ENCODE results near the gene SLC18A2. TPM values are rescaled to one million over a fixed set of nuclear protein-coding genes. Genes with fewer than 3 reads are reported as not detected.

The SLC18A2 gene
- total and polyA plus RNA-seq, 10 of the 15 experiments (the other 5 are each of a cell fraction or from before 2014, with no cell fraction given), result 0.06 to 1.1 (median 0.25) TPM; not detected in 5

GRCh38 chr10:117275121-117275520, 34.2 kb downstream of the SLC18A2 start:
- 100% methylated on average over 3 of the region's 3 CpGs for WGBS (ENCODE audit: insufficient coverage, insufficient replicate concordance, low lambda C conversion rate, missing lambda C conversion rate)
- no peaks in the 10 kb centered on the region for H4K20me1 ChIP-seq (ENCODE audit: control insufficient read depth, insufficient read depth)
- H3K4me1 ChIP-seq (ENCODE audit: control insufficient read depth, insufficient read depth, low read length), result no peaks in the 10 kb centered on the region
- POLR2A ChIA-PET, result no interaction called here
- no peak overlapping the region for H3K9ac ChIP-seq (ENCODE audit: control insufficient read depth, insufficient read depth, low read length)
- CTCF ChIA-PET, result interaction anchor here (1.0 to 2.3 kb wide), 5 partner anchors 9 to 58 kb away, joined by 3 to 5 read pairs (median 4); no protein-coding TSS in a partner anchor
- H3K79me2 ChIP-seq (ENCODE audit: control insufficient read depth, insufficient read depth, low read length), result no peaks in the 10 kb centered on the region
- SMC1A ChIA-PET (ENCODE audit: uncharacterized antibody, unreplicated experiment), result interaction anchor here (1.2 to 1.8 kb wide), 2 partner anchors 9 to 10 kb away, joined by 3 read pairs; no protein-coding TSS in a partner anchor
- DNase-seq (ENCODE audit: low read depth, low spot score), result no peak
- no TSS peak for BruUV-seq (replicated peaks)
- no peak overlapping the region for H3K4me2 ChIP-seq (ENCODE audit: control insufficient read depth, insufficient read depth)
- H3K4me3 ChIP-seq, result no peak overlapping the region
- in situ Hi-C loops (cut with MboI), result no loop called here
- no peak for FAIRE-seq
- H3K27me3 ChIP-seq (replicated peaks in 1 of 2; ENCODE audit: control insufficient read depth in 2 of 2, insufficient read depth in 2 of 2, low read length in 1 of 2), result no peaks in the 10 kb centered on the region
- RAD21 ChIA-PET (ENCODE audit: unreplicated experiment), result interaction anchor here (1.2 kb wide), 1 partner anchor 44 kb away, joined by 3 read pairs; no protein-coding TSS in a partner anchor
- H3K9me3 ChIP-seq (replicated peaks; ENCODE audit: control insufficient read depth, insufficient read depth, low read length), result no peaks in the 10 kb centered on the region
- intact Hi-C loops (cut with micrococcal nuclease; ENCODE audit: unreplicated experiment), result no loop called here
- no peak overlapping the region for H3K27ac ChIP-seq (ENCODE audit: control insufficient read depth, insufficient read depth)
- TF ChIP-seq HDAC6 (IDR thresholded peaks at IDR 0.05; ENCODE audit: unreplicated experiment), result no peak
- no peak for TF ChIP-seq TBL1XR1 (IDR thresholded peaks at IDR 0.05; ENCODE audit: low read depth, low read length)
- no peak for TF ChIP-seq E4F1 (IDR thresholded peaks at IDR 0.05; ENCODE audit: borderline replicate concordance, partially characterized antibody)
- TF ChIP-seq NBN (IDR thresholded peaks at IDR 0.05), result no peak
- TF ChIP-seq, protein P1, sequence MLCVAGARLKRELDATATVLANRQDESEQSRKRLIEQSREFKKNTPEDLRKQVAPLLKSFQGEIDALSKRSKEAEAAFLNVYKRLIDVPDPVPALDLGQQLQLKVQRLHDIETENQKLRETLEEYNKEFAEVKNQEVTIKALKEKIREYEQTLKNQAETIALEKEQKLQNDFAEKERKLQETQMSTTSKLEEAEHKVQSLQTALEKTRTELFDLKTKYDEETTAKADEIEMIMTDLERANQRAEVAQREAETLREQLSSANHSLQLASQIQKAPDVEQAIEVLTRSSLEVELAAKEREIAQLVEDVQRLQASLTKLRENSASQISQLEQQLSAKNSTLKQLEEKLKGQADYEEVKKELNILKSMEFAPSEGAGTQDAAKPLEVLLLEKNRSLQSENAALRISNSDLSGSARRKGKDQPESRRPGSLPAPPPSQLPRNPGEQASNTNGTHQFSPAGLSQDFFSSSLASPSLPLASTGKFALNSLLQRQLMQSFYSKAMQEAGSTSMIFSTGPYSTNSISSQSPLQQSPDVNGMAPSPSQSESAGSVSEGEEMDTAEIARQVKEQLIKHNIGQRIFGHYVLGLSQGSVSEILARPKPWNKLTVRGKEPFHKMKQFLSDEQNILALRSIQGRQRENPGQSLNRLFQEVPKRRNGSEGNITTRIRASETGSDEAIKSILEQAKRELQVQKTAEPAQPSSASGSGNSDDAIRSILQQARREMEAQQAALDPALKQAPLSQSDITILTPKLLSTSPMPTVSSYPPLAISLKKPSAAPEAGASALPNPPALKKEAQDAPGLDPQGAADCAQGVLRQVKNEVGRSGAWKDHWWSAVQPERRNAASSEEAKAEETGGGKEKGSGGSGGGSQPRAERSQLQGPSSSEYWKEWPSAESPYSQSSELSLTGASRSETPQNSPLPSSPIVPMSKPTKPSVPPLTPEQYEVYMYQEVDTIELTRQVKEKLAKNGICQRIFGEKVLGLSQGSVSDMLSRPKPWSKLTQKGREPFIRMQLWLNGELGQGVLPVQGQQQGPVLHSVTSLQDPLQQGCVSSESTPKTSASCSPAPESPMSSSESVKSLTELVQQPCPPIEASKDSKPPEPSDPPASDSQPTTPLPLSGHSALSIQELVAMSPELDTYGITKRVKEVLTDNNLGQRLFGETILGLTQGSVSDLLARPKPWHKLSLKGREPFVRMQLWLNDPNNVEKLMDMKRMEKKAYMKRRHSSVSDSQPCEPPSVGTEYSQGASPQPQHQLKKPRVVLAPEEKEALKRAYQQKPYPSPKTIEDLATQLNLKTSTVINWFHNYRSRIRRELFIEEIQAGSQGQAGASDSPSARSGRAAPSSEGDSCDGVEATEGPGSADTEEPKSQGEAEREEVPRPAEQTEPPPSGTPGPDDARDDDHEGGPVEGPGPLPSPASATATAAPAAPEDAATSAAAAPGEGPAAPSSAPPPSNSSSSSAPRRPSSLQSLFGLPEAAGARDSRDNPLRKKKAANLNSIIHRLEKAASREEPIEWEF (IDR thresholded peaks at IDR 0.05; ENCODE audit: insufficient replicate concordance, low read depth, low read length), result no peak
- TF ChIP-seq MEF2A (IDR thresholded peaks at IDR 0.05; ENCODE audit: insufficient read depth, low read depth, low read length), result no peak
- no peak for TF ChIP-seq IRF3 (IDR thresholded peaks at IDR 0.05)
- no peak for TF ChIP-seq KLF5 (IDR thresholded peaks at IDR 0.05; ENCODE audit: partially characterized antibody)
- no peak for TF ChIP-seq RUNX3 (IDR thresholded peaks at IDR 0.05; ENCODE audit: low read length)
- no peak for TF ChIP-seq ZNF687 (IDR thresholded peaks at IDR 0.05)
- no peak for TF ChIP-seq EGR1 (IDR thresholded peaks at IDR 0.05; ENCODE audit: borderline replicate concordance in 1 of 2, low read depth in 2 of 2, low read length in 2 of 2)
- ATAC-seq, result no peak
- H3K36me3 ChIP-seq (ENCODE audit: control insufficient read depth in 2 of 2, insufficient read depth in 2 of 2, low read length in 1 of 2), result no peaks in the 10 kb centered on the region
- H2AFZ ChIP-seq (ENCODE audit: control insufficient read depth, low read depth, low read length), result no peak overlapping the region

Data from GM12878 (cell line).